ENCODE results near the gene DMXL1. TPM values are rescaled to one million over a fixed set of nuclear protein-coding genes. Genes with fewer than 3 reads are reported as not detected.

The DMXL1 gene, protein sequence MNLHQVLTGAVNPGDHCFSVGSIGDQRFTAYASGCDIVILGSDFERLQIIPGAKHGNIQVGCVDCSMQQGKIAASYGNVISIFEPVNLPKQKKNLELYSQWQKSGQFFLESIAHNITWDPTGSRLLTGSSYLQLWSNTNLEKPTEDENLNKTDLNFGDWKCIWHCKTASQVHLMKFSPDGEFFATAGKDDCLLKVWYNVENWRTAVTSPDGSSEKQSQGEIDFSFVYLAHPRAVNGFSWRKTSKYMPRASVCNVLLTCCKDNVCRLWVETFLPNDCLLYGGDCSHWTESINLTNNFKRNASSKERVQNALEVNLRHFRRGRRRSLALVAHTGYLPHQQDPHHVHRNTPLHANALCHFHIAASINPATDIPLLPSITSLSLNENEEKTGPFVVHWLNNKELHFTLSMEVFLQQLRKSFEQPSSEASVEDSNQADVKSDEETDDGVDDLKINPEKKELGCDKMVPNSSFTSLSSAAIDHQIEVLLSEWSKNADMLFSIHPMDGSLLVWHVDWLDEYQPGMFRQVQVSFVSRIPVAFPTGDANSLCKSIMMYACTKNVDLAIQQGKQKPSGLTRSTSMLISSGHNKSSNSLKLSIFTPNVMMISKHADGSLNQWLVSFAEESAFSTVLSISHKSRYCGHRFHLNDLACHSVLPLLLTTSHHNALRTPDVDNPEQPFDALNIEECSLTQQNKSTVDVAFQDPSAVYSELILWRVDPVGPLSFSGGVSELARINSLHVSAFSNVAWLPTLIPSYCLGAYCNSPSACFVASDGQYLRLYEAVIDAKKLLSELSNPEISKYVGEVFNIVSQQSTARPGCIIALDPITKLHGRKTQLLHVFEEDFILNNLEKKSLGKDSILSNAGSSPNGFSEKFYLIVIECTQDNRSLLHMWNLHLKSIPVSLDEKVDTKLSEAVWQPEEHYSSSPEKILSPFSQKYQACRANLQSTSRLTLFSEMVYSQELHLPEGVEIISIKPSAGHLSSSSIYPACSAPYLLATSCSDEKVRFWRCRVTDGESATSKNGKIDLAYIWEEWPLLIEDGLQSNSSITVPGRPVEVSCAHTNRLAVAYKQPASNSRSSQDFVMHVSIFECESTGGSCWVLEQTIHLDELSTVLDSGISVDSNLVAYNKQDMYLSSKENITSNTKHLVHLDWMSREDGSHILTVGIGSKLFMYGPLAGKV (N-terminal part only)
- 23.6 and 28.8 TPM in 2 replicates for polyA plus RNA-seq (2011; rRNA removed)
- 4.1 TPM in 2 replicates for polyA plus RNA-seq (2012; cell fraction: cytosol; rRNA removed)
- polyA plus RNA-seq (2012; cell fraction: nucleus; rRNA removed): 3.2 and 3.7 TPM in 2 replicates
- polyA plus RNA-seq (2017; fragmentation: RNase III; extraction: RNeasy Plus Mini Kit Qiagen cat#74134 plus additional on column Dnase treatment): 7.5 to 8.4 TPM (median 7.8 TPM) in 3 replicates
- polyA minus RNA-seq (2011; rRNA and poly(A)+ RNA removed): 35.4 and 37.2 TPM in 2 replicates

DNA sequence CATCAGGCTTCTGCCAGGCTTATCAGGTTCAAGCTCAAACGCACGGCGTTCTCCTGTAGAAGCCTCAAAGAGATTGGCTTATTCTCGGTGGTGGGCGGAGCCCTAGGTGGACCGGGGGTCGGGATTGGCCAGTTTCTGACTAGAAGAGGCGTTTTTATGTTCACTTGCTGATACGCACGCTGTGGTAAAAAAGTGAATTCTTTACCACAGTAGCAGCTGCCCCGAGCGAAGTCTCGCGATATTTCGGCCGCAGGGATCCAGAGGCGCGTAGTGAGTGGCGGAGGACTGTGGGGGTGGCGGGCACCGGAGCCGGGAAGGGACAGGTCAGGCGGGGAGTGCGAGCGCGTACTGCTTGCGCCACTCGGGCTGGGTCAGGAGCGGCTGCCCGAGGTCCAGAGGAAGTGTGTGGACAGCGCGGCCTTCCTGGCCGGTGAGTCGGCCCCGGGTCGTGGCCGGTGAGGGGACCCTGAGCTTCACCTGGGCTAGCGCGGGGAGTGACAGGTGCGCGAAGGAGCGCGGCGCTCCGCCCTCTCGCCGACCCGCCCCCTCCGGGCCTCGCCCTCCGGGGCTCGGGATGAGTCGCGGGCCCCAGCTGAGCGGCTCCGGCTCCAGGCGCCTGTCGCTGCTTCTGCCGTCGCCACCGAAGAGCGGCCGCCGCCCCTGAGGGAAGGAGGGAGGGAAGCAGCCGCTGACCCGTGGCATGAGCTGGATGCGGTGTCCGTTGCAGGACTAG lies at the start of gene DMXL1:
Gene DMXL1, plus strand, starts transcription at position 260 of the 733 bp plus-strand sequence. CDS start 483 bp downstream, outside the sequence.
- Histone ChIP-seq H3K27ac (peak within 1 kb of the TSS; percentile 83 to 92), H3K4me3 (peak within 1 kb of the TSS; percentile 74), H3K4me2 (peak within 1 kb of the TSS; percentile 86), H3K9me3 (no peaks in the 10 kb centered on the region), H3K4me1 (peaks cover 19% of the 10 kb centered on the region)
- FAIRE-seq (peak; percentile 68), ATAC-seq (peak; percentile 91 to 95), DNase-seq (ENCODE audit: low read depth in 1 of 2, low spot score in 1 of 2) (peak; percentile 81 to 99)
- CTCF ChIA-PET: interaction anchor here (0.7 to 2.4 kb wide), 9 partner anchors 10 to 364 kb away, joined by 3 to 10 read pairs (median 4); partner anchors contain the start of gene DTWD2
- 0% methylated on average over 16 of the region's 68 CpGs for WGBS (ENCODE audit: missing lambda C conversion rate)
- POLR2A ChIA-PET: interaction anchor here (0.5 to 1.9 kb wide), 27 partner anchors 10 to 392 kb away, joined by 3 to 20 read pairs (median 3); partner anchors contain the start of gene DTWD2
- peak; percentile 33 for TF ChIP-seq MAFK (IDR thresholded peaks at IDR 0.05; ENCODE audit: partially characterized antibody)
- no peak for TF ChIP-seq SREBF2 (IDR thresholded peaks at IDR 0.05)
- TF ChIP-seq, protein P1, sequence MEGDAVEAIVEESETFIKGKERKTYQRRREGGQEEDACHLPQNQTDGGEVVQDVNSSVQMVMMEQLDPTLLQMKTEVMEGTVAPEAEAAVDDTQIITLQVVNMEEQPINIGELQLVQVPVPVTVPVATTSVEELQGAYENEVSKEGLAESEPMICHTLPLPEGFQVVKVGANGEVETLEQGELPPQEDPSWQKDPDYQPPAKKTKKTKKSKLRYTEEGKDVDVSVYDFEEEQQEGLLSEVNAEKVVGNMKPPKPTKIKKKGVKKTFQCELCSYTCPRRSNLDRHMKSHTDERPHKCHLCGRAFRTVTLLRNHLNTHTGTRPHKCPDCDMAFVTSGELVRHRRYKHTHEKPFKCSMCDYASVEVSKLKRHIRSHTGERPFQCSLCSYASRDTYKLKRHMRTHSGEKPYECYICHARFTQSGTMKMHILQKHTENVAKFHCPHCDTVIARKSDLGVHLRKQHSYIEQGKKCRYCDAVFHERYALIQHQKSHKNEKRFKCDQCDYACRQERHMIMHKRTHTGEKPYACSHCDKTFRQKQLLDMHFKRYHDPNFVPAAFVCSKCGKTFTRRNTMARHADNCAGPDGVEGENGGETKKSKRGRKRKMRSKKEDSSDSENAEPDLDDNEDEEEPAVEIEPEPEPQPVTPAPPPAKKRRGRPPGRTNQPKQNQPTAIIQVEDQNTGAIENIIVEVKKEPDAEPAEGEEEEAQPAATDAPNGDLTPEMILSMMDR (IDR thresholded peaks at IDR 0.05): no peak
- TF ChIP-seq RARB (CRISPR knock-in tag; IDR thresholded peaks at IDR 0.05): no peak
- TF ChIP-seq BHLHE40 (IDR thresholded peaks at IDR 0.05; ENCODE audit: low read depth, low read length): no peak
- no peak for TF ChIP-seq CHD4 (IDR thresholded peaks at IDR 0.05; ENCODE audit: borderline replicate concordance)
- no peak for TF ChIP-seq ELK1 (IDR thresholded peaks at IDR 0.05; ENCODE audit: low read depth, low read length)
- no peak for TF ChIP-seq HOXB5 (CRISPR knock-in tag; IDR thresholded peaks at IDR 0.05)
- TF ChIP-seq MYC (IDR thresholded peaks at IDR 0.05; ENCODE audit: borderline replicate concordance, low read length): no peak
- no peak for TF ChIP-seq FOSB (CRISPR knock-in tag; IDR thresholded peaks at IDR 0.05)
- TF ChIP-seq ZNF302 (CRISPR knock-in tag; IDR thresholded peaks at IDR 0.05): no peak
- no peak for TF ChIP-seq NR3C1 (IDR thresholded peaks at IDR 0.05)
- no peak for TF ChIP-seq USF2 (IDR thresholded peaks at IDR 0.05)
- TF ChIP-seq REST (IDR thresholded peaks at IDR 0.05): peak; percentile 75
- no peak for TF ChIP-seq POLR2AphosphoS2 (conservative IDR thresholded peaks at IDR 0.05; ENCODE audit: low read length)
- peak; percentile 71; the same call in 1 of the 2 replicates for TF ChIP-seq TP53 (CRISPR knock-in tag; IDR thresholded peaks at IDR 0.05)
- peak; percentile 57 for TF ChIP-seq POLR2A (IDR thresholded peaks at IDR 0.05; ENCODE audit: low read length)
- TF ChIP-seq HOXA7 (CRISPR knock-in tag; IDR thresholded peaks at IDR 0.05): no peak
- no peak for TF ChIP-seq FOSL2 (IDR thresholded peaks at IDR 0.05)
- TF ChIP-seq FOSL2 (CRISPR knock-in tag; IDR thresholded peaks at IDR 0.05): no peak
- TF ChIP-seq NPAS2 (CRISPR knock-in tag; IDR thresholded peaks at IDR 0.05; ENCODE audit: borderline replicate concordance): no peak
- TF ChIP-seq PHF8 (IDR thresholded peaks at IDR 0.05; ENCODE audit: borderline replicate concordance, low read depth): peak; percentile 85
- TF ChIP-seq ZFP36 (IDR thresholded peaks at IDR 0.05; ENCODE audit: borderline replicate concordance, partially characterized antibody): no peak
- TF ChIP-seq HDAC2 (IDR thresholded peaks at IDR 0.05): no peak
- no peak; a peak in 1 of 4 replicates for TF ChIP-seq CEBPB (IDR thresholded peaks at IDR 0.05)
- peak; percentile 19 to 53; a peak in 1 of 5 replicates for TF ChIP-seq JUN (IDR thresholded peaks at IDR 0.05)
- TF ChIP-seq CHD2 (IDR thresholded peaks at IDR 0.05; ENCODE audit: low read length, partially characterized antibody): peak; percentile 92
- no peak for TF ChIP-seq EHMT2 (IDR thresholded peaks at IDR 0.05; ENCODE audit: low read depth)

Measured in A549 (cell line).